Suppressor macrophage treated with lipopolysaccharide for 1 hour (primary cell): ENCODE measurements around the gene FBXO7.

ENCODE experiments used
- DNase-seq, 3 donors: peaks; one replicate each; pipeline ENCODE4 v3.0.0-alpha.2; 2020 to 2022

The FBXO7 gene

GRCh38 chr22:32533265-32534111, 58.9 kb downstream of the FBXO7 start:
- no peak for DNase-seq

- DNase-seq = peak; percentile 17 to 46 (median 35)
Observed at GRCh38 chr22:32534252-32535235, 59.9 kb downstream of the FBXO7 start.

- no peak for DNase-seq
Observed at GRCh38 chr22:32535531-32536190, 61.0 kb downstream of the FBXO7 start.

- DNase-seq = no peak
Observed at GRCh38 chr22:32536352-32536751, 61.7 kb downstream of the FBXO7 start.

- DNase-seq = no peak
Observed at GRCh38 chr22:32538521-32538920, 63.9 kb downstream of the FBXO7 start.

- peak in 2 of 3 donors; percentile 22 to 35 for DNase-seq
Observed at GRCh38 chr22:32539631-32540421, 65.2 kb downstream of the FBXO7 start.

GRCh38 chr22:32541481-32541880, 66.9 kb downstream of the FBXO7 start:
- no peak for DNase-seq

- DNase-seq = no peak
Observed at GRCh38 chr22:32542066-32542676, 67.6 kb downstream of the FBXO7 start.

GRCh38 chr22:32542677-32543357, 68.2 kb downstream of the FBXO7 start:
- no peak for DNase-seq

GRCh38 chr22:32544953-32545558, 70.4 kb downstream of the FBXO7 start:
- no peak for DNase-seq

- DNase-seq = peak; percentile 30 to 36 (median 32)
Observed at GRCh38 chr22:32545801-32546200, 71.2 kb downstream of the FBXO7 start.

GRCh38 chr22:32546496-32546895, 71.9 kb downstream of the FBXO7 start:
- no peak for DNase-seq

- no peak for DNase-seq
Observed at GRCh38 chr22:32546935-32547334, 72.3 kb downstream of the FBXO7 start.

- no peak for DNase-seq
Observed at GRCh38 chr22:32548039-32548438, 73.4 kb downstream of the FBXO7 start.
